ENCODE data around the gene DCAF8.

GRCh38 chr1:160188341-160188740, 74.0 kb downstream of the DCAF8 start:
- TF ChIP-seq NFE2L2 (IDR thresholded peaks at IDR 0.05; ENCODE audit: low read depth, low read length) (no peak), CTCF (conservative IDR thresholded peaks at IDR 0.05; ENCODE audit: low read depth, low read length) (no peak), CHD1 (IDR thresholded peaks at IDR 0.05; ENCODE audit: low read depth, low read length) (no peak), RCOR1 (IDR thresholded peaks at IDR 0.05; ENCODE audit: insufficient replicate concordance, low read length) (no peak), POLR2A (IDR thresholded peaks at IDR 0.05; ENCODE audit: low read depth, low read length) (no peak), CEBPB (IDR thresholded peaks at IDR 0.05; ENCODE audit: low read depth, low read length) (no peak), RFX5 (IDR thresholded peaks at IDR 0.05; ENCODE audit: low read depth, low read length) (no peak), SMC3 (IDR thresholded peaks at IDR 0.05; ENCODE audit: low read depth, low read length) (no peak), RAD21 (IDR thresholded peaks at IDR 0.05; ENCODE audit: low read length) (no peak), MAFK (IDR thresholded peaks at IDR 0.05; ENCODE audit: low read depth, low read length) (no peak), BHLHE40 (IDR thresholded peaks at IDR 0.05; ENCODE audit: low read depth, low read length) (no peak), MXI1 (IDR thresholded peaks at IDR 0.05; ENCODE audit: borderline replicate concordance, low read depth, low read length) (no peak), MAZ (IDR thresholded peaks at IDR 0.05; ENCODE audit: borderline replicate concordance, low read depth, low read length) (no peak)
- TF ChIP-seq, protein P1, sequence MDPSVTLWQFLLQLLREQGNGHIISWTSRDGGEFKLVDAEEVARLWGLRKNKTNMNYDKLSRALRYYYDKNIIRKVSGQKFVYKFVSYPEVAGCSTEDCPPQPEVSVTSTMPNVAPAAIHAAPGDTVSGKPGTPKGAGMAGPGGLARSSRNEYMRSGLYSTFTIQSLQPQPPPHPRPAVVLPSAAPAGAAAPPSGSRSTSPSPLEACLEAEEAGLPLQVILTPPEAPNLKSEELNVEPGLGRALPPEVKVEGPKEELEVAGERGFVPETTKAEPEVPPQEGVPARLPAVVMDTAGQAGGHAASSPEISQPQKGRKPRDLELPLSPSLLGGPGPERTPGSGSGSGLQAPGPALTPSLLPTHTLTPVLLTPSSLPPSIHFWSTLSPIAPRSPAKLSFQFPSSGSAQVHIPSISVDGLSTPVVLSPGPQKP (IDR thresholded peaks at IDR 0.05; ENCODE audit: borderline replicate concordance, low read depth, low read length): no peak

Measured in IMR-90 (cell line).